IMR-90 (cell line): Measurements from ENCODE around the gene ABL1. TPM values are rescaled to one million over a fixed set of nuclear protein-coding genes. Genes with fewer than 3 reads are reported as not detected.
A peak's percentile ranks its signal among the peaks of the same experiment; 100 is the strongest.

Experiments
- ATAC-seq: fragments of 200-7000 bp; cut with Tn5 transposase; 2 replicates; pipeline ENCODE4 v1.9.1; 2020; ENCODE audit warnings: low read depth, mild to moderate bottlenecking, moderate library complexity
- BruUV-seq: library from RNA; stranded (reverse); fragments of 400-500 nt; replicated peaks from 2 replicates; lab custom pipeline; 2021; lab: Mats Ljungman, UMichigan
- CTCF ChIA-PET: fragments of 300-600 bp; formaldehyde crosslinking; extraction: SDS; loops from one replicate; lab custom pipeline; 2021; ENCODE audit warnings: antibody characterized with exemption; lab: Yijun Ruan, JAX
- POLR2A ChIA-PET: fragments of 300-600 bp; sonication (Branson Sonifier 250); formaldehyde crosslinking; loops from one replicate; lab custom pipeline; 2022; ENCODE audit warnings: antibody characterized with exemption; ENCODE audit not compliant: unreplicated experiment; lab: Charles Lee
- DNase-seq: peaks from one replicate; pipeline ENCODE4 v3.0.0; 2013
- H2AFZ ChIP-seq: replicated peaks from 2 replicates; pipeline ENCODE3; 2013; ENCODE audit warnings: low read length, mild to moderate bottlenecking; ENCODE audit not compliant: poor library complexity
- H2AK5ac ChIP-seq: 2 replicates; pipeline ENCODE4 v1.6.1; 2013; ENCODE audit warnings: low read depth, low read length, inconsistent platforms
- H2AK9ac ChIP-seq: replicated peaks from 2 replicates; pipeline ENCODE3; 2013; ENCODE audit warnings: mild to moderate bottlenecking, low read depth, low read length, moderate library complexity; ENCODE audit not compliant: poor library complexity
- H2BK120ac ChIP-seq: 2 replicates; pipeline ENCODE4 v1.6.1; 2013; ENCODE audit warnings: low read depth, low read length, inconsistent platforms
- H2BK15ac ChIP-seq: 3 replicates; pipeline ENCODE4 v1.6.1; 2013; ENCODE audit warnings: low read depth, low read length, inconsistent platforms
- H2BK20ac ChIP-seq: 2 replicates; pipeline ENCODE4 v1.6.1; 2013; ENCODE audit warnings: low read depth, mild to moderate bottlenecking, inconsistent platforms, low read length, moderate library complexity
- H2BK5ac ChIP-seq: 2 replicates; pipeline ENCODE4 v1.6.1; 2013; ENCODE audit warnings: mild to moderate bottlenecking, low read depth, low read length, inconsistent platforms; ENCODE audit not compliant: poor library complexity, severe bottlenecking
- H3K14ac ChIP-seq: replicated peaks from 2 replicates; pipeline ENCODE4 v1.6.1; 2013; ENCODE audit warnings: low read depth, low read length, inconsistent platforms
- H3K18ac ChIP-seq: 2 replicates; pipeline ENCODE4 v1.6.1; 2013; ENCODE audit warnings: low read depth, low read length, control low read depth
- H3K23ac ChIP-seq: 2 replicates; pipeline ENCODE4 v1.6.1; 2013; ENCODE audit warnings: low read depth, low read length, inconsistent platforms
- H3K27ac ChIP-seq: 2 replicates; pipeline ENCODE4 v1.5.1; 2013; ENCODE audit warnings: mild to moderate bottlenecking, control low read depth, low read length; ENCODE audit not compliant: insufficient read depth
- H3K27me3 ChIP-seq: 2 replicates; pipeline ENCODE4 v1.6.1; 2013; ENCODE audit warnings: low read length; ENCODE audit not compliant: control insufficient read depth, insufficient read depth
- H3K36me3 ChIP-seq: 2 replicates; pipeline ENCODE4 v1.6.1; 2013; ENCODE audit warnings: low read length, mixed read lengths; ENCODE audit not compliant: control insufficient read depth, insufficient read depth
- H3K4ac ChIP-seq: 2 replicates; pipeline ENCODE4 v1.6.1; 2013; ENCODE audit warnings: low read depth, low read length, inconsistent platforms
- H3K4me1 ChIP-seq: 2 replicates; pipeline ENCODE4 v1.6.1; 2013; ENCODE audit warnings: low read length, mixed read lengths; ENCODE audit not compliant: control insufficient read depth, insufficient read depth
- H3K4me2 ChIP-seq: 2 replicates; pipeline ENCODE4 v1.6.1; 2013; ENCODE audit warnings: low read depth, mild to moderate bottlenecking, control low read depth, low read length, moderate library complexity
- H3K4me3 ChIP-seq: 2 replicates; pipeline ENCODE4 v1.5.1; 2013; ENCODE audit warnings: low read depth, mild to moderate bottlenecking, control low read depth, low read length, moderate library complexity; ENCODE audit not compliant: insufficient read depth
- H3K56ac ChIP-seq: 2 replicates; pipeline ENCODE4 v1.6.1; 2013; ENCODE audit warnings: low read length, inconsistent platforms; ENCODE audit not compliant: insufficient read depth; ENCODE audit errors: extremely low read depth
- H3K79me1 ChIP-seq, 2 experiments: 2 replicates each; pipeline ENCODE4 v1.6.1; 2013; ENCODE audit warnings: low read length in 2 of 2, inconsistent platforms in 1 of 2, low read depth in 1 of 2
- H3K9ac ChIP-seq: 2 replicates; pipeline ENCODE4 v1.6.1; 2013; ENCODE audit warnings: low read depth, low read length, control low read depth
- H3K9me1 ChIP-seq: 2 replicates; pipeline ENCODE4 v1.6.1; 2013; ENCODE audit warnings: low read length, inconsistent platforms; ENCODE audit not compliant: insufficient read depth
- H3K9me3 ChIP-seq: 2 replicates; pipeline ENCODE4 v1.6.1; 2013; ENCODE audit warnings: low read length; ENCODE audit not compliant: control insufficient read depth, insufficient read depth
- H4K20me1 ChIP-seq: 2 replicates; pipeline ENCODE4 v1.6.1; 2013; ENCODE audit warnings: low read length, inconsistent platforms; ENCODE audit not compliant: insufficient read depth
- H4K5ac ChIP-seq: 2 replicates; pipeline ENCODE4 v1.6.1; 2013; ENCODE audit warnings: mild to moderate bottlenecking, low read depth, low read length, control low read depth
- H4K8ac ChIP-seq, 2 experiments: 2 replicates each; pipeline ENCODE4 v1.6.1; 2013; ENCODE audit warnings: low read depth in 2 of 2, low read length in 2 of 2, control low read depth in 1 of 2, inconsistent platforms in 1 of 2
- H4K91ac ChIP-seq: 2 replicates; pipeline ENCODE4 v1.6.1; 2013; ENCODE audit warnings: low read depth, low read length, inconsistent platforms; ENCODE audit not compliant: insufficient read depth
- BHLHE40 ChIP-seq: fragments of 150-350 bp; IDR thresholded peaks from 2 replicates; pipeline ENCODE4 v1.6.1; 2016; ENCODE audit warnings: mild to moderate bottlenecking, low read depth, low read length
- CEBPB ChIP-seq: IDR thresholded peaks from 2 replicates; pipeline ENCODE4 v1.6.1; 2012; ENCODE audit warnings: low read depth, low read length, improper control_type of control experiment
- MAFK ChIP-seq: IDR thresholded peaks from 2 replicates; pipeline ENCODE4 v1.6.1; 2012; ENCODE audit warnings: low read depth, low read length, improper control_type of control experiment
- MXI1 ChIP-seq: IDR thresholded peaks from 2 replicates; pipeline ENCODE4 v1.6.1; 2012; ENCODE audit warnings: low read depth, mild to moderate bottlenecking, low read length, moderate library complexity, borderline replicate concordance
- NFE2L2 ChIP-seq: fragments of 150-350 bp; IDR thresholded peaks from 2 replicates; pipeline ENCODE4 v1.6.1; 2016; ENCODE audit warnings: low read depth, mild to moderate bottlenecking, low read length
- POLR2A ChIP-seq: IDR thresholded peaks from 2 replicates; pipeline ENCODE4 v1.6.1; 2012; ENCODE audit warnings: mild to moderate bottlenecking, low read depth, low read length
- RAD21 ChIP-seq: IDR thresholded peaks from 2 replicates; pipeline ENCODE4 v1.6.1; 2012; ENCODE audit warnings: low read length, improper control_type of control experiment
- WGBS, 2 experiments: methylation state at CpG; one replicate each; pipeline versions ENCODE4 v1.1.5 to v1.1.7; 2013; ENCODE audit warnings: missing lambda C conversion rate in 2 of 2; ENCODE audit not compliant: insufficient read length in 1 of 2; ENCODE audit errors: extremely low coverage in 2 of 2; 5-methylcytosine and 5-hydroxymethylcytosine counted together
- dilution Hi-C: fragments of 300-500 bp; cut with HindIII; formaldehyde crosslinking; loops from one replicate; pipeline ENCODE4 v1.14.3; 2018; ENCODE audit warnings: low sequenced_read_pairs; ENCODE audit not compliant: unreplicated experiment
- in situ Hi-C: fragments of 300-500 bp; cut with MboI; formaldehyde crosslinking; loops from 3 replicates; pipeline ENCODE4 v1.14.3; 2019; ENCODE audit warnings: low sequenced_read_pairs, inconsistent platforms, mixed read lengths
- intact Hi-C: fragments of 100-400 bp; cut with micrococcal nuclease; formaldehyde crosslinking; loops from 2 replicates; pipeline ENCODE4 v1.10.0; 2022
- polyA plus RNA-seq, 3 experiments: library from polyadenylated mRNA; depleted of rRNA; stranded (reverse); fragments of >200 nt; gene quantifications; 2 replicates each; pipeline ENCODE4 v1.2.3, GENCODE V29; 2012; ENCODE audit warnings: low replicate concordance in 1 of 3
- total RNA-seq: library from RNA; depleted of rRNA; stranded (reverse); fragments of >200 nt; gene quantifications from 2 replicates; pipeline ENCODE4 v1.2.3, GENCODE V29; 2012
- TF ChIP-seq, protein P1 (sequence below): fragments of 150-350 bp; IDR thresholded peaks from 2 replicates; pipeline ENCODE4 v1.6.1; 2017; ENCODE audit warnings: mild to moderate bottlenecking, antibody characterized with exemption, low read length, low read depth
- TF ChIP-seq, protein P2 (sequence below): fragments of 150-350 bp; IDR thresholded peaks from 2 replicates; pipeline ENCODE4 v1.6.1; 2016; ENCODE audit warnings: low read depth, mild to moderate bottlenecking, low read length, moderate library complexity, borderline replicate concordance
- TF ChIP-seq, protein P3 (sequence below): conservative IDR thresholded peaks from 2 replicates; pipeline ENCODE4 v1.5.1; 2012; ENCODE audit warnings: mild to moderate bottlenecking, low read depth, low read length, improper control_type of control experiment

Gene ABL1
- total and polyA plus RNA-seq, 2 of the 4 experiments (the other 2 are of a cell fraction) = 33.7 to 49.1 TPM

DNA sequence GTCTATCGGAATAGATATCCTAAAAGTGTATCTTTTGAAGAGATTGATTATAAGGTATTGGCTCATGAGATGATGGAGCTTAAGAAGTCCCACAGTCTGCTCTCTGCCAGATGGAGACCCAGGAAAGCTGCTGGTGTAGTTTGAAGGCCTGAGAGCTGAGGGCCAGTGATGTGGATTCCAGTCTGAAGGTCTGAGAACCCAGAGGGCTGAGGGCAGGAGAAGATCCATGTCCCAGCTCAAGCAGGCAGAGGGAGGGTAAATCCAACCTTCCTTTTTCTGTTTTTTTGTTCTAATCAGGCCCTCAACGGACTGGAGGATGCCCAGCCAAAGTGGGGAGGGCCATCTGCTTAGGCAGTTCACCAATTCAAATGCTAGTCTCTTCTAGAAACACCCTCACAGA, 11.0 kb upstream of the ABL1 start:
- H3K18ac ChIP-seq = peak overlapping the region; percentile 58
- POLR2A ChIA-PET = no interaction called here
- H3K9ac ChIP-seq = peak overlapping the region; percentile 71
- H2AFZ ChIP-seq = no peak overlapping the region
- peak overlapping the region; percentile 72; the same call in 1 of the 2 replicates for H2BK20ac ChIP-seq
- dilution Hi-C loops = no loop called here
- WGBS, 2 experiments = no CpG with 5 or more reads among the region's 2 CpGs
- H2BK5ac ChIP-seq = peak overlapping the region; percentile 93
- no peak overlapping the region for H3K4me3 ChIP-seq
- no peaks in the 10 kb centered on the region for H3K27me3 ChIP-seq
- H3K36me3 ChIP-seq = no peaks in the 10 kb centered on the region
- TF ChIP-seq, protein P1, sequence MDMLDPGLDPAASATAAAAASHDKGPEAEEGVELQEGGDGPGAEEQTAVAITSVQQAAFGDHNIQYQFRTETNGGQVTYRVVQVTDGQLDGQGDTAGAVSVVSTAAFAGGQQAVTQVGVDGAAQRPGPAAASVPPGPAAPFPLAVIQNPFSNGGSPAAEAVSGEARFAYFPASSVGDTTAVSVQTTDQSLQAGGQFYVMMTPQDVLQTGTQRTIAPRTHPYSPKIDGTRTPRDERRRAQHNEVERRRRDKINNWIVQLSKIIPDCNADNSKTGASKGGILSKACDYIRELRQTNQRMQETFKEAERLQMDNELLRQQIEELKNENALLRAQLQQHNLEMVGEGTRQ = no peak
- TF ChIP-seq POLR2A (no peak), RAD21 (no peak), CEBPB (no peak), BHLHE40 (no peak), MAFK (no peak), MXI1 (no peak), NFE2L2 (no peak)
- TF ChIP-seq, protein P2, sequence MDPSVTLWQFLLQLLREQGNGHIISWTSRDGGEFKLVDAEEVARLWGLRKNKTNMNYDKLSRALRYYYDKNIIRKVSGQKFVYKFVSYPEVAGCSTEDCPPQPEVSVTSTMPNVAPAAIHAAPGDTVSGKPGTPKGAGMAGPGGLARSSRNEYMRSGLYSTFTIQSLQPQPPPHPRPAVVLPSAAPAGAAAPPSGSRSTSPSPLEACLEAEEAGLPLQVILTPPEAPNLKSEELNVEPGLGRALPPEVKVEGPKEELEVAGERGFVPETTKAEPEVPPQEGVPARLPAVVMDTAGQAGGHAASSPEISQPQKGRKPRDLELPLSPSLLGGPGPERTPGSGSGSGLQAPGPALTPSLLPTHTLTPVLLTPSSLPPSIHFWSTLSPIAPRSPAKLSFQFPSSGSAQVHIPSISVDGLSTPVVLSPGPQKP = no peak
- TF ChIP-seq, protein P3, sequence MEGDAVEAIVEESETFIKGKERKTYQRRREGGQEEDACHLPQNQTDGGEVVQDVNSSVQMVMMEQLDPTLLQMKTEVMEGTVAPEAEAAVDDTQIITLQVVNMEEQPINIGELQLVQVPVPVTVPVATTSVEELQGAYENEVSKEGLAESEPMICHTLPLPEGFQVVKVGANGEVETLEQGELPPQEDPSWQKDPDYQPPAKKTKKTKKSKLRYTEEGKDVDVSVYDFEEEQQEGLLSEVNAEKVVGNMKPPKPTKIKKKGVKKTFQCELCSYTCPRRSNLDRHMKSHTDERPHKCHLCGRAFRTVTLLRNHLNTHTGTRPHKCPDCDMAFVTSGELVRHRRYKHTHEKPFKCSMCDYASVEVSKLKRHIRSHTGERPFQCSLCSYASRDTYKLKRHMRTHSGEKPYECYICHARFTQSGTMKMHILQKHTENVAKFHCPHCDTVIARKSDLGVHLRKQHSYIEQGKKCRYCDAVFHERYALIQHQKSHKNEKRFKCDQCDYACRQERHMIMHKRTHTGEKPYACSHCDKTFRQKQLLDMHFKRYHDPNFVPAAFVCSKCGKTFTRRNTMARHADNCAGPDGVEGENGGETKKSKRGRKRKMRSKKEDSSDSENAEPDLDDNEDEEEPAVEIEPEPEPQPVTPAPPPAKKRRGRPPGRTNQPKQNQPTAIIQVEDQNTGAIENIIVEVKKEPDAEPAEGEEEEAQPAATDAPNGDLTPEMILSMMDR = no peak
- 0 out of 2 replicates have a peak, but pooled peaks cover 3% of the 10 kb centered on the region for H4K20me1 ChIP-seq
- BruUV-seq = no TSS peak
- peaks cover 23 to 49% of the 10 kb centered on the region in 2 experiments for H3K79me1 ChIP-seq
- peak overlapping the region; percentile 62 for H2BK120ac ChIP-seq
- peaks cover 14% of the 10 kb centered on the region for H3K9me1 ChIP-seq
- peak overlapping the region; percentile 47 for H4K5ac ChIP-seq
- in situ Hi-C loops = no loop called here
- H2BK15ac ChIP-seq = peak overlapping the region; percentile 88; the same call in 2 of the 3 replicates
- peak overlapping the region; percentile 86 for H3K23ac ChIP-seq
- intact Hi-C loops = no loop called here
- H3K4me1 ChIP-seq = peaks cover 15% of the 10 kb centered on the region
- peak overlapping the region; percentile 69 for H2AK5ac ChIP-seq
- peak overlapping the region; percentile 26 to 82; a peak in 3 of 4 replicates for H4K8ac ChIP-seq
- peak overlapping the region; percentile 84 for H3K14ac ChIP-seq
- H3K4ac ChIP-seq = peak overlapping the region; percentile 89
- H4K91ac ChIP-seq = peak overlapping the region; percentile 81
- H3K4me2 ChIP-seq = peak overlapping the region; percentile 62
- ATAC-seq (no peak), DNase-seq (no peak)
- H3K27ac ChIP-seq = peak overlapping the region; percentile 96
- CTCF ChIA-PET = interaction anchor here (0.6 to 1.6 kb wide), 2 partner anchors 11 to 765 kb away, joined by 3 to 5 read pairs; partner anchors contain the start of gene ABL1
- no peaks in the 10 kb centered on the region for H3K9me3 ChIP-seq
- peak overlapping the region; percentile 85; the same call in 1 of the 2 replicates for H3K56ac ChIP-seq
- H2AK9ac ChIP-seq = peak overlapping the region; percentile 21
